HG03196 (cell line): ENCODE results near the gene MAZ.
A peak's percentile ranks its signal among the peaks of the same experiment; 100 is the strongest.

Source experiments
- ATAC-seq: cut with Tn5 transposase; IDR thresholded peaks from one replicate; pipeline ENCODE4 v1.9.1; 2021; ENCODE audit not compliant: unreplicated experiment

The MAZ gene

DNA sequence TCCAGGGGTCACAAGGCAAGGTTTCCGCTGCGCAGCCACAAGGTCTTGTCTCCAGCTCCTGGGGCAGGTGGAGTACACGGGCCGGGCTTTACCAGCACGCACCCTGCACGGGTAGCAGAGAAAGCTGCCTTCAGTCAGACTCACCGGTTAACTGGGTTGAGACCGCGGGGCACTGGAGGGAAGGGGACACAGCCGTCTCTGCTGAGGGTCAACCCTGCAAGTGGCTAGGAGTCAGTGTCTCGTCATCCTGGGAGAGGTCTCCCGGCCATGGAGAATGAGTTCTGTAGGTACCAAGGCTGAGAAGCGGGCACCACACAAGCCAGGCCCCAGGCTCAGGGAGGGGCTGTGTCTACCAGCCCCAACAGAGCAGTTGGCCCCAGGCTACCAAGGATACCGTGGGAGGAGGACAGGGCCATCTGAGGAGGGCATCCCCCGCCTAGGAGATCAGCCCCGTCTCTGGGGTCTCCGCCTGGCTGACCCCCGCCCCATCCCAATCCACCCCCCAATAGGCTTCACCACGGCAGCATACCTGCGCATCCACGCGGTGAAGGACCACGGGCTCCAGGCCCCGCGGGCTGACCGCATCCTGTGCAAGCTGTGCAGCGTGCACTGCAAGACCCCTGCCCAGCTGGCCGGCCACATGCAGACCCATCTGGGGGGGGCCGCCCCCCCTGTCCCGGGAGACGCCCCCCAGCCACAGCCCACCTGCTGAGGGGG lies 2.9 kb downstream of the MAZ start:
- ATAC-seq = no peak

DNA sequence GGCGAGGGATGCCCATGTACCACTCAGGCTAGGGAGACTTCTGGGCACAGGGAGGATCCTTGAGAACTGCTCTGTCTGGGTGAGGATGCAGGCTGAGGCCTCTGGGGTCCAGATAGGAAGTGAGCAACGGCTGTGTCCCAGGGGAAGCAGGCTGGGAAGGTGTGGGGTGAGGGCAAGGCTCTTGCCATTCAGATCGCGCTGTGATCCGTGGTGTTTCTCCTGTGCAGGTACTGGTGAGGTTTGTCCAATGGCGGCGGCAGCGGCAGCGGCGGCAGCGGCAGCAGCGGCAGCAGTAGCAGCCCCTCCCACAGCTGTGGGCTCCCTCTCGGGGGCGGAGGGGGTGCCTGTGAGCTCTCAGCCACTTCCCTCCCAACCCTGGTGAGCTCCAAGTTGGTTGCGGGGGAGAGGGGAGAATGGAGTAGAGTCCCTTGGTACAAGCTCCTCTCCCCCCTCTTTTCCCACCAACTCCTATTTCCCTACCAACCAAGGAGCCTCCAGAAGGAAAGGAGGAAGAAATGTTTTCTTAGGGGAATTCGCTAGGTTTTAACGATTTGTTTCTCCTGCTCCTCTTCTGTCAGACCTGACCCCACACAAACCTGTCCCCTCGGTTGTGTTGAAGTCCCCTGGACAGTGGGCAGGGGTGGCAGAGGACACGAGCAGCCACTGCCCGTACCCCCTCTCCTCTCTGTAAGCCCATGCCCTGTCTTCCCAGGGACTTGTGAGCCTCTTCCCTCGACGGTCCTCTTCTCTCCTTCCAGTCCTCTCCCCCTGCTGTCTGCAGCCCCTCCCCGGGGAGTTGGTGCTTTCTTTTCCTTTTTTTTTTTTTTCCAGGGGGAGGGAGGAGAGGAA lies 3.7 kb downstream of the MAZ start:
- no peak for ATAC-seq

DNA sequence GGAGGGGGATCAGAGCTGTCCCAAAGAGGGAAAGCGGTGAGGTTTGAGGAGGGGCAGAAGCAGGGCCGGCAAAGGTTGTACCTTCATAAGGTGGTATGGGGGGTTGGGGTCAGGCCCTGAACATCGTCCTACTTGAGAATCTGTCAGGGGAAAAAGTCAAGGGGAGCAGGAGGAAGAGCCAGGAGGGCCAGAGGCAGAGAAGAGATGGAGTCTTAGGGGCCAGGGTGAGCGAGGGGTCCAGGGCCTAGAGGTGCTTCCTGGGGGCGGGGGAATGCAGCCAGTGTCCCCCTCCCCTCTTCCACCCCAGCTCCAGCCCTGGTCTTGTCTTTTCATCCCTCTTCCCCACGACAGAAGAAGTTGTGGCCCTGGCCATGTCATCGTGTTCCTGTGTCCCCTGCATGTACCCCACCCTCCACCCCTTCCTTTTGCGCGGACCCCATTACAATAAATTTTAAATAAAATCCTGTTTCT lies 4.4 kb downstream of the MAZ start:
- ATAC-seq = no peak

DNA sequence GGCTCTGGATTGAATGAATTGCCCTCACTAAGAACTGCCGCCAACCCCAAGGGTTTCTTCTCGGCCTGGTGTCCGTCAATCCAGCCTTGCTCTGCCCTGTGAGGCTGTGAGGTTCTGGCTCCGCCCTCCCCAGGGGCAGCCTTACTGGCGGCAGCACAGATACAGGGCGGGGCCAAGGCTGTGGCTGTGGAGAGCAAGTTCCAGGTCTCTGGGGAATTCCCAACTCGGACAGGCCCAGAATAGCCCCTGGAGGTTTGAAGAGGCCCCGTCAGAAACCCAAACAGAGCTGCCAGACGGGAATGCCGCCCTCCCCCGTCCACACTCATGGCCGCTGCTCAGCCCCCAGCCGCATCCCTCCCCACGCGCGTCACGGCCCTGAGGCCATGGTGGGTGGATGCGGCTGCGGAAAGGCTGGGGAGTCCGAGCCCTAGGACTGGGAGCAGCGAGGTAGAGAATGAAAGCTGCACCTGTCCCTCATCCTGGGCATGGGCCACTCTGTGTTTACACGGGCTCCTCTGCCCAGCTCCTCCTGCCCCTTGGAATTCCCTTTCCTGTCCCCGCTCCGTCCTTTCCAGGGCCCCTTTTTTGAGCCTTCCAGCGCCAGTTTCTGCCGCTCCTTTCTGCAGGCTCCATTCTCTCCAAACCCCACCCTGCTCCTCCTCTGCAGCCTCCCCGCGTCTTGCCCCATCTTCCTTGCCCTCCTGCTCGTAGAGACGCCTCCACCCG lies 5.0 kb downstream of the MAZ start:
- ATAC-seq = no peak

DNA sequence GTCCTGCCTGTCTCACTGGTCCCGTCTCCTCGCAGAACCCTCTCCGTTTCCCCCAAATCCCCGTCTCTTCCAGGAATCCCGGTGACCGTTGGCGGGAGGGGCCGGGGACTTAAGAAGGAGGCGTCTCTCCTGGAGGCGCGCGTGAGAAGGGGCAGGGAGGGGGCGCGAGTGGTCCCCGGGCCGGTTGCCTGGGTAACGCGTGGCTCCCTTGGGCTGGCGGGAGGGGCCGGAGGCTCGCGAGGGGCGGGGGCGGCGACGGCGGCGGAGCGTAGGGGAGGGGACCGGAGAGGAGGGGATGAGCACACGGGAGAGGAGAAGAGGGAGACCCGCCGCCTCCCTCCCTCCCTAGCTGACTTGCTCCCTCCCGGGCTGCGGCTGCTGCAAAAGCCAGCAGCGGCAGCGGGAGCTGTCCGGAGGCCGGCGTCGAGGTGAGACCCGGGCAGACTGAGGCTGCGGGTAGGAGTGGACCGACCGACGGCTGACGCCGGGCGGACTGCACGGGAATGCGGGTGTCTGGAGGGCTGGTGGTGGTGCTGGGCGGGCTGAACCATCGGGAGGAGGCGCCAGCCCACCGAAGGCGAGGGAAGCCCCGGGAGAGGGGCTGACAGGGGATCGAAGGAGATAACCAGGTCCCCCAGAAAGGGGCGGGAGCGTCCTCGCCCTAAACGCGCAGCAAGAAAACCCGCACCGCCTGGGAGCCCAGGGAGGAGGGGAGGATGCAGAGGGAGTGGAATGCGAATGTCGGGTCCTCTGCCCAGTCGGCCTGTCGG lies 5.8 kb downstream of the MAZ start, which contains the start of gene PRRT2:
Gene PRRT2 (plus strand): TSS at position 298 of the 770 bp plus-strand sequence. CDS start 862 bp downstream, outside the sequence.
- ATAC-seq = no peak

DNA sequence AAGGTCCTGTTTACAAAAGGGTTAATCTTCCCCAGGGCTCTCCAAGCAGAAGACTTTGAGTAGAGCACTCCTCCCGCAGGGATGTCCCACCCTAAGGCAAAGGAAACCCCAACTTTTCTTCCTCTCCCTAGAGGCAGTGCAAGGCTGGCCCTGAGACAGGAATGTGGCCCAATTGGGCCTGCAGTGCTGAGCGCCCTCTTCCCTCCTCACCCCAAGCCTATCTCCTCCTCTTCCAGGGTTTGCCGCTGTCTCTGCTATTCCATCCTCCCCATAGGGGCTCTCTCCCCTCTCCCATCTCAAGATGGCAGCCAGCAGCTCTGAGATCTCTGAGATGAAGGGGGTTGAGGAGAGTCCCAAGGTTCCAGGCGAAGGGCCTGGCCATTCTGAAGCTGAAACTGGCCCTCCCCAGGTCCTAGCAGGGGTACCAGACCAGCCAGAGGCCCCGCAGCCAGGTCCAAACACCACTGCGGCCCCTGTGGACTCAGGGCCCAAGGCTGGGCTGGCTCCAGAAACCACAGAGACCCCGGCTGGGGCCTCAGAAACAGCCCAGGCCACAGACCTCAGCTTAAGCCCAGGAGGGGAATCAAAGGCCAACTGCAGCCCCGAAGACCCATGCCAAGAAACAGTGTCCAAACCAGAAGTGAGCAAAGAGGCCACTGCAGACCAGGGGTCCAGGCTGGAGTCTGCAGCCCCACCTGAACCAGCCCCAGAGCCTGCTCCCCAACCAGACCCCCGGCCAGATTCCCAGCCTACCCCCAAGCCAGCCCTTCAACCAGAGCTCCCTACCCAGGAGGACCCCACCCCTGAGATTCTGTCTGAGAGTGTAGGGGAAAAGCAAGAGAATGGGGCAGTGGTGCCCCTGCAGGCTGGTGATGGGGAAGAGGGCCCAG lies 6.7 kb downstream of the MAZ start:
- ATAC-seq = no peak

DNA sequence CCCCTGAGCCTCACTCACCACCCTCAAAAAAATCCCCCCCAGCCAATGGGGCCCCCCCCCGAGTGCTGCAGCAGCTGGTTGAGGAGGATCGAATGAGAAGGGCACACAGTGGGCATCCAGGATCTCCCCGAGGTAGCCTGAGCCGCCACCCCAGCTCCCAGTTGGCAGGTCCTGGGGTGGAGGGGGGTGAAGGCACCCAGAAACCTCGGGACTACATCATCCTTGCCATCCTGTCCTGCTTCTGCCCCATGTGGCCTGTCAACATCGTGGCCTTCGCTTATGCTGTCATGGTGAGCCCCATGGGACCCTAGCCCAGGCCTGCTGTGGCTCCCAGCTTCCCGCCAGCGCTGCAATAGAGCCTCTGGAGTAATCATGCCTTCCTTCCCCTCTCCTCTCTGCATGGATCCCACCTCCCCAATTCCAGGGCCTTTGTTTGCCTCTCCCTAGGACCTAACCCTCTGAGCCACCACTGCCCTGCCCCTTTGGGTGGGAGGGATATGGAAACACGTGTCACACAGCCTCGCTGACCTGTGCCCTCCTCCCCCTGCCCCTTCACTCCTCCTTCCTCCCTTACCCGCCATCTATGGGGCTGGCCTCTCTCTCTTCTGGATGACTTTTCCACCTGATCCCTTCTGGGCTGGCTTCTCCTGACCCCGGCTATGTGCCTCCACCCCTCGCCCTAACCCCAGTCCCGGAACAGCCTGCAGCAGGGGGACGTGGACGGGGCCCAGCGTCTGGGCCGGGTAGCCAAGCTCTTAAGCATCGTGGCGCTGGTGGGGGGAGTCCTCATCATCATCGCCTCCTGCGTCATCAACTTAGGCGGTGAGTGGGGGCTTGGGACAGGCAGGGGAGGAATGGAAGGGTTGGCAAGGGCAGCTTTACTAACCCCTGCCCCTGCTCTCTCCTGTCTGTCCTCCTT lies 7.6 kb downstream of the MAZ start:
- no peak for ATAC-seq

DNA sequence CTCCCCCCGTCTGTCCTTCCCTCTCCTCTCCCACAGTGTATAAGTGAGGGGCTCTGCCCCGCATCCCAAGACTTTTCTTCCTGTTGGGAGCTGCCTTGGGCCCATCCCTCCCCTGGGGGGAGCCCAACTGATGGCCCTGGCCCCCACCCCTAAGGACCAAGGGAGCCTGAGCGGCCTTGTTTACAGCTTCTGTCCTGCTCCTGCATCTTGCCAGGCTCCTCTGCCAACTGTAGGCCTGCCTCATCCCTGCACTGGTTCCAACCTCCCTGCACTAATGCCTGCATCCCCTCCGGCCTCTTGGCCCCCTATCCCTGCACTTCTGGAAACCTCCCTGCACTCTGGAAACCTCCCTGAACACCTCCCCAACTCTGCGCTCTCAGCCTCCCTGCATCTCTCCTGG lies 8.3 kb downstream of the MAZ start:
- ATAC-seq = no peak

DNA sequence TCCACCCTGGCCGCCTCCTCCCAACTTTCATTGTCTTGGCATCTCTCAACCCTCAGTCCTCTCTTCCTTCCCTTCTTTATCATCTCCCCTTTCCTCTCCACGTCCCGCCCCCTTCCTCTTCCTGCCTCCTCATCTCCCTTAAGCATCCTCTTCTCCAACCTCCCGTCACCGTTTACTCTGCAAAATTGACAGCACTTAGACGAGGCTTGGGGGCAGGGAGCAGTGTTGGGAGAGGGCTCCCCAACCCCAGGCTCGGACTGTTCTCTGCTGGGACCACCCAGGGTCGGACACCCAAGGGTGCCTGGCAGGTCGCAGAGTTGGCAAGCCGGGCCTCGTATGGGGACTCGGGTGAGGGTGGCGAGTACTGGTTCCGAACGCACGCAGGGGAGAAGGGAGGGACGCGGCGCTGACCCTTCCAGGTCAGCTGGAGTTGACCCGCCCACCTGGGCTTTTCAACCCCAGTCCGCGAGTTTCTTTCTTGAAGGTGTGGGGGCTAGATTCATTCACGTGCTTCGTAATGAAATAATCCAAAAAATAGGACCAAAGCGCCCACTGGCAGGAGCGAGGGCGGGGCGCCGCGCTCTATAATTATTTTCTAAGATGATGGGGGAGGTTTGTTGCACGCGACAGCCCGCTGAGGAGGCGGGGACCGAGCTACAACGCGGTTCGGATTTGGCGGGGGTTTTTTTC lies 8.8 kb downstream of the MAZ start:
- ATAC-seq = no peak

DNA sequence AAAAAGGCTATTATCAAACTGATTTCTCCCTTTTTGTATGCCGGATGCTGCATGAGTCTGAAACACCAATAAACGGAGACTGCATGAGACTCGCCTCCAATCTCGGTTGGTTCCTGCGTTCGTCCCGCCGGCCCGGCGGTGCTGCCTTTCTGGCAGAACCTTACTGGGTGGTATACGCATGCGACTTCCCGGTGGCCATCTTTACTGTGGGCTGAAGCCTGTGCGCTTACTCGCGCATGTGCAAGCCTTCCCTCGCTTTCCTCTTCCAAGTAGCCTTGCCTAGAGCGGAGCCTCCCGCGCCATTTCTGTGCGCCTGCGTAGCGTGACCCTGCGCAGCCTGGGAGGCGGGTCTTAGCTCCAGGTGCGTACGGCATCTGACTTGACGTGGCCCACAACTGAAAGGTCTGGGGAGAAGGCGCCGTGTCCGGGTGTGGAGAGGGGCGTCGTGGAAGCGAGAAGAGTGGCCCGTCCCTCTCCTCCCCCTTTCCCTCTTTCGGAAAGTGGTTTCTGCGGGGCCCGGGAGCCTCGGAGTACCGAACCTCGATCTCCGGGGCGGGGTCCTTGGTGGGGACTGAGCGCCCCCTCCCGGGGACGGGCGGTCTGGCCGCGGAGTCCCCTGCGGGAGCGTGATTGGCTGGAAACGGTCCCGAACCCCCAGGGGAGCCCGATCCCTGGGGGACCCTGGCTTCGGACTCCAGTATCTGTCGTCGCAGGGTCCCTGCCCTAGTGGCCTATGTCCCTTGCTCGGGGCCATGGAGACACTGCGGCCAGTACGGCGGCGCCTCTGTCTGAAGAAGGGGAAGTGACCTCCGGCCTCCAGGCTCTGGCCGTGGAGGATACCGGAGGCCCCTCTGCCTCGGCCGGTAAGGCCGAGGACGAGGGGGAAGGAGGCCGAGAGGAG lies 9.7 kb downstream of the MAZ start, which contains the start of gene PAGR1:
Gene PAGR1 (plus strand): TSS at position 360 of the 901 bp plus-strand sequence. CDS start 374 bp downstream, at position 734.
- ATAC-seq = peak; percentile 52

DNA sequence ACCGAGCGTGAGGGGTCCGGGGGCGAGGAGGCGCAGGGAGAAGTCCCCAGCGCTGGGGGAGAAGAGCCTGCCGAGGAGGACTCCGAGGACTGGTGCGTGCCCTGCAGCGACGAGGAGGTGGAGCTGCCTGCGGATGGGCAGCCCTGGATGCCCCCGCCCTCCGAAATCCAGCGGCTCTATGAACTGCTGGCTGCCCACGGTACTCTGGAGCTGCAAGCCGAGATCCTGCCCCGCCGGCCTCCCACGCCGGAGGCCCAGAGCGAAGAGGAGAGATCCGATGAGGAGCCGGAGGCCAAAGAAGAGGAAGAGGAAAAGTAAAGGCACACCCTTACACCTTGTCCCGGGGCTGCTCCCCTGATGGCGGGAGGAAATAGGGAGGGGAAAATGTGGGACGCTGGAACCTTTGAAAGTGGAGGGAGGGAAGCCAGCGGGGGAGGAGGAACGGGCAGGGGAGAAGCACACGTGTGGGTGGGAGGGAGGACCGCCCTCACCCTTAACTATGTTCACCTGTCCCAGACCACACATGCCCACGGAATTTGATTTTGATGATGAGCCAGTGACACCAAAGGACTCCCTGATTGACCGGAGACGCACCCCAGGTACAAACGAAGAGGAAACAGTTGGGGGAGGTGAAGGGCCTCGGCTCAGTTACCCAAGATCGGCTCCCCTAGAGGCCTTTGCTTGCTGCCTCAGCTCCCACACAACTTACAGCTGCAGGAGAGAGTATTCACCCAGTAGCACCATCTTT lies 10.5 kb downstream of the MAZ start:
- ATAC-seq = peak; percentile 7

DNA sequence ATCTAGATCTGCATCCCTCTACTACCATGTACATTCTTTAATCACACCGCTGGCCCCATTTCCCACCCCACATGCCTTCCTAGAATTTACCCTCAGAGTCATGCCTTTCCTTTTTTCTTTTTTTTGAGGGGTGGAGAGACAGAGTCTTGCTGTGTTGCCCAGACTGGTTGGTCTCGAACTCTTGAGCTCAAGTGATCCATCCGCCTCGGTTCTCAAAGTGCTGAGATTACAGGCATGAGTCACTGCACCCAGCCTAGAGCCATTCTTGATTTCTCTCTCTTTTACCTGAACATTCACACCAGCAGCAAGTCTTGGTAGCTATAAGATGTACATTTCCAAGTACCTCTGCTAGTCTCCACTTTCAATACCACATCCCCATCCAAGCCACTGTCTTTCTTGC lies 11.8 kb downstream of the MAZ start:
- no peak for ATAC-seq

DNA sequence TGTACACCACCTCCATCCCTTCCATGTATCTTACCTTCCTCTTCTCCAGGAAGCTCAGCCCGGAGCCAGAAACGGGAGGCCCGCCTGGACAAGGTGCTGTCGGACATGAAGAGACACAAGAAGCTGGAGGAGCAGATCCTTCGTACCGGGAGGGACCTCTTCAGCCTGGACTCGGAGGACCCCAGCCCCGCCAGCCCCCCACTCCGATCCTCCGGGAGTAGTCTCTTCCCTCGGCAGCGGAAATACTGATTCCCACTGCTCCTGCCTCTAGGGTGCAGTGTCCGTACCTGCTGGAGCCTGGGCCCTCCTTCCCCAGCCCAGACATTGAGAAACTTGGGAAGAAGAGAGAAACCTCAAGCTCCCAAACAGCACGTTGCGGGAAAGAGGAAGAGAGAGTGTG lies 13.2 kb downstream of the MAZ start:
- no peak for ATAC-seq

DNA sequence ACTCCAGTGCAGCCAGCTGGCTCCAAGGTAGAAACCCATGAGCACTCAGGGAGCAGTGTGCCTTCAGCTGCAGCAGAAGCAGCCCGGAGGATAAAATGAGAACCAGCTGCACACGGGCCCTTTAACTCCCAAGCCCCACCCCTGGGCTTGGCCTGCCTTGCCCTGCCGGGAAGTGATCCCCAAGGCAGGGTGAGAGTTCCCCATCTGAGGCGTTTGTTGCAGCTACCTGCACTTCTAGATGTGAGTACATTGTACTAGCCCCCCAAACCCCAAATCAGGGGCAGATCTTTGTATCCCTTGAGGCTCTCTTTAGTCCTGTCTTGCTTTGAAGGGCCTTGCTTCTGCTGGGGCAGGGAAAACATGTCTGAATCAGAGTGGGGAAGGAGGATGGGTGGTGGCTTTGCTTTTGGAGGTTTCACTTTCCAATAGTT lies 14.0 kb downstream of the MAZ start, which contains the start of gene MVP:
Gene MVP (plus strand): TSS at position 192 of the 431 bp plus-strand sequence. CDS start 10,088 bp downstream, outside the sequence.
- ATAC-seq = no peak

DNA sequence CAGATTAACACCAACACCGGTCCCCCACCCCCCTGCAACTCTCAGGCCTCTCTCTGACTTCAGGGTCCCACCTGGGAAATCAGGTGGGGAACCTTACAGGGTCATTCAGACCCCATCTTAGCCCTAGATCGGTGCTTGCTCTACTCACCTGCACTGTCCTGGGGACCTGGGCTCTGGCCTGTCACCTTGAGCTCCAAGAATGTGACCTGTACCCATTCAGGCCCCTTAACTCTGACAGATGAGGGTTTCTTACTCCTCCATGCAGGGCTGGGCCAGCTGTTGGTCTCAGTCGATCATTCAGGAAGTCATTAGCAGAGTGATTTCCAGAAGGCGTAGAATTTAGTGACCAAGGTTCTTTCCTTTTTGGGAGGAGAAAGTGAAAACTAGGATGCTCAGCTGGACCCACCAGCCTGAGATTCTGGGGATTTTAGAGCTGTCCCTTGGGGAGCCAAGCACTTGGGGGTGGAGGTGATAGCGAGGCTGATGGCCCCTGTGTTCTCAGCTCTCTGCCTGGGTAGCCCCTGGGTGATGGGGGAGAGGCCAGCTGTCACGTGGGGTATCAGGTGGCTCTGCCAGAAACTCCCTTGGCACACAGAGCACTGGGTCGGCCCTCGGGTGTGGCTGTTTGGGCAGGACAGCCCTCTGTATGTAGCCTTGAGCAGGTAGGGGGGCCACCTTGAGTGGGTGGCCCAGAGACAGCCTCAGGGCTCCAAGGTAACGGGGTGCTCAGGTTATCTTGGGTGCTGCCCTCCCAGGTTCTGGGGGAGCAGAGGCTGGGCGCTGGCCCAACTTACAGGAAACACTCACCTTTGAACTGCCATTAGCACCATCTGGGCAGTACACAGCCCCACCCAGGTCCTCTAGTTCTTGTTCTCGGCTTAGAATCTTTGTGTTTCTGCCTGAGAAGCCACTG lies 14.7 kb downstream of the MAZ start:
- ATAC-seq = peak; percentile 33
